Activated naive CD4-positive, alpha-beta T cell treated with Interleukin-2 at 50 U/mL for 16 hours (primary cell): Measurements from ENCODE around the gene PGP.
A peak's percentile ranks its signal among the peaks of the same experiment; 100 is the strongest.

Experiments used
- DNase-seq: peaks from one replicate; pipeline ENCODE4 v3.0.0-alpha.2; 2020

PGP gene

GRCh38 chr16:2236337-2237101 is 21.9 kb upstream of the PGP start, which contains the start of gene DNASE1L2:
TSS of gene DNASE1L2 (plus strand) at chr16:2236444. CDS start at chr16:2236817, 373 bp downstream.
- DNase-seq = no peak

- no peak for DNase-seq
Measured at GRCh38 chr16:2235695-2236336, 21.2 kb upstream of the PGP start.

- DNase-seq = no peak
Measured at GRCh38 chr16:2235234-2235651, 20.6 kb upstream of the PGP start.

GRCh38 chr16:2234813-2235170 is 20.2 kb upstream of the PGP start:
- no peak for DNase-seq

GRCh38 chr16:2233872-2234812 is 19.5 kb upstream of the PGP start:
- DNase-seq = no peak

GRCh38 chr16:2233046-2233775 is 18.6 kb upstream of the PGP start:
- DNase-seq = no peak

GRCh38 chr16:2232094-2232990 is 17.7 kb upstream of the PGP start:
- DNase-seq = no peak

GRCh38 chr16:2231016-2231931 is 16.6 kb upstream of the PGP start:
- DNase-seq = no peak

GRCh38 chr16:2230376-2230775 is 15.7 kb upstream of the PGP start:
- no peak for DNase-seq

GRCh38 chr16:2229632-2230250 is 15.1 kb upstream of the PGP start:
- no peak for DNase-seq

GRCh38 chr16:2229091-2229490 is 14.5 kb upstream of the PGP start:
- no peak for DNase-seq

- no peak for DNase-seq
Measured at GRCh38 chr16:2228161-2228824, 13.7 kb upstream of the PGP start.

GRCh38 chr16:2226918-2227317 is 12.3 kb upstream of the PGP start:
- no peak for DNase-seq

- DNase-seq = no peak
Measured at GRCh38 chr16:2226245-2226793, 11.7 kb upstream of the PGP start.

GRCh38 chr16:2223942-2224486 is 9.4 kb upstream of the PGP start:
- peak; percentile 28 for DNase-seq

GRCh38 chr16:2223221-2223941 is 8.7 kb upstream of the PGP start, which contains the start of gene E4F1:
TSS of gene E4F1 (plus strand) at chr16:2223591. CDS start at chr16:2223614, 23 bp downstream.
- peak; percentile 100 for DNase-seq

- no peak for DNase-seq
Measured at GRCh38 chr16:2216330-2216729, 1.7 kb upstream of the PGP start.
